ENCODE measurements around the gene SLC47A2.

Gene SLC47A2

GRCh38 chr17:19759568-19760549 is 43.5 kb upstream of the SLC47A2 start:
- H4K20me1 ChIP-seq (ENCODE audit: insufficient read depth, low read length, poor library complexity, severe bottlenecking) = no peaks in the 10 kb centered on the region
- no peaks in the 10 kb centered on the region for H3K9me2 ChIP-seq (replicated peaks; ENCODE audit: low read depth, low read length)
- H3K27me3 ChIP-seq (ENCODE audit: insufficient read depth, low read length, poor library complexity, severe bottlenecking) = no peaks in the 10 kb centered on the region
- no peaks in the 10 kb centered on the region for H3K36me3 ChIP-seq (ENCODE audit: insufficient read depth, low read length)
- no peaks in the 10 kb centered on the region for H3K4me1 ChIP-seq (ENCODE audit: insufficient read depth, low read length, poor library complexity, severe bottlenecking)
- no peaks in the 10 kb centered on the region for H3K9me3 ChIP-seq (ENCODE audit: insufficient read depth, low read depth, low read length)
- H3K4me3 ChIP-seq (ENCODE audit: low read length, poor library complexity, severe bottlenecking) = no peak overlapping the region
- H3K4me2 ChIP-seq (ENCODE audit: low read depth, low read length, poor library complexity, severe bottlenecking) = no peak overlapping the region
- no peak for TF ChIP-seq EZH2phosphoT487 (IDR thresholded peaks at IDR 0.05; ENCODE audit: borderline replicate concordance)
- no peak for TF ChIP-seq CTCF (conservative IDR thresholded peaks at IDR 0.05; ENCODE audit: low read length)
- no peak overlapping the region for H2AFZ ChIP-seq (ENCODE audit: low read length)
- no peaks in the 10 kb centered on the region for H3F3A ChIP-seq (ENCODE audit: low read depth)
- H3K9ac ChIP-seq (ENCODE audit: low read depth, low read length, poor library complexity, severe bottlenecking) = no peak overlapping the region
- H3K79me2 ChIP-seq (ENCODE audit: insufficient read depth, low read length) = no peaks in the 10 kb centered on the region

GRCh38 chr17:19757536-19758180 is 41.3 kb upstream of the SLC47A2 start:
- H3K79me2 ChIP-seq (ENCODE audit: insufficient read depth, low read length) = no peaks in the 10 kb centered on the region
- H3K4me2 ChIP-seq (ENCODE audit: low read depth, low read length, poor library complexity, severe bottlenecking) = no peak overlapping the region
- H3K4me1 ChIP-seq (ENCODE audit: insufficient read depth, low read length, poor library complexity, severe bottlenecking) = no peaks in the 10 kb centered on the region
- no peaks in the 10 kb centered on the region for H3F3A ChIP-seq (ENCODE audit: low read depth)
- H3K9ac ChIP-seq (ENCODE audit: low read depth, low read length, poor library complexity, severe bottlenecking) = no peak overlapping the region
- no peaks in the 10 kb centered on the region for H3K27me3 ChIP-seq (ENCODE audit: insufficient read depth, low read length, poor library complexity, severe bottlenecking)
- no peak overlapping the region for H3K4me3 ChIP-seq (ENCODE audit: low read length, poor library complexity, severe bottlenecking)
- no peaks in the 10 kb centered on the region for H3K9me3 ChIP-seq (ENCODE audit: insufficient read depth, low read depth, low read length)
- H3K9me2 ChIP-seq (replicated peaks; ENCODE audit: low read depth, low read length) = no peaks in the 10 kb centered on the region
- H4K20me1 ChIP-seq (ENCODE audit: insufficient read depth, low read length, poor library complexity, severe bottlenecking) = no peaks in the 10 kb centered on the region
- no peaks in the 10 kb centered on the region for H3K36me3 ChIP-seq (ENCODE audit: insufficient read depth, low read length)
- H2AFZ ChIP-seq (ENCODE audit: low read length) = no peak overlapping the region
- TF ChIP-seq EZH2phosphoT487 (IDR thresholded peaks at IDR 0.05; ENCODE audit: borderline replicate concordance) = no peak
- TF ChIP-seq CTCF (conservative IDR thresholded peaks at IDR 0.05; ENCODE audit: low read length) = no peak

GRCh38 chr17:19756546-19756945 is 40.2 kb upstream of the SLC47A2 start:
- no peak overlapping the region for H3K4me3 ChIP-seq (ENCODE audit: low read length, poor library complexity, severe bottlenecking)
- H3K9ac ChIP-seq (ENCODE audit: low read depth, low read length, poor library complexity, severe bottlenecking) = no peak overlapping the region
- no peaks in the 10 kb centered on the region for H3K9me3 ChIP-seq (ENCODE audit: insufficient read depth, low read depth, low read length)

More at GRCh38 chr17:19756546-19756945, 40.2 kb upstream of the SLC47A2 start:
- Histone ChIP-seq H3K27me3 (ENCODE audit: insufficient read depth, low read length, poor library complexity, severe bottlenecking) (no peaks in the 10 kb centered on the region), H3K36me3 (ENCODE audit: insufficient read depth, low read length) (no peaks in the 10 kb centered on the region), H3K79me2 (ENCODE audit: insufficient read depth, low read length) (no peaks in the 10 kb centered on the region), H3F3A (ENCODE audit: low read depth) (no peaks in the 10 kb centered on the region), H3K4me2 (ENCODE audit: low read depth, low read length, poor library complexity, severe bottlenecking) (no peak overlapping the region), H3K9me2 (replicated peaks; ENCODE audit: low read depth, low read length) (no peaks in the 10 kb centered on the region), H4K20me1 (ENCODE audit: insufficient read depth, low read length, poor library complexity, severe bottlenecking) (no peaks in the 10 kb centered on the region), H3K4me1 (ENCODE audit: insufficient read depth, low read length, poor library complexity, severe bottlenecking) (no peaks in the 10 kb centered on the region), H2AFZ (ENCODE audit: low read length) (no peak overlapping the region)
- TF ChIP-seq EZH2phosphoT487 (IDR thresholded peaks at IDR 0.05; ENCODE audit: borderline replicate concordance) (no peak), CTCF (conservative IDR thresholded peaks at IDR 0.05; ENCODE audit: low read length) (no peak)

Measured in Loucy (cell line).